ENCODE measurements around the gene SELENON. TPM values are rescaled to one million over a fixed set of nuclear protein-coding genes. Genes with fewer than 3 reads are reported as not detected.

The SELENON gene
- total and polyA plus RNA-seq, 2 of the 13 experiments (the other 11 are each of a cell fraction or from before 2014, with no cell fraction given), result 3.8 to 8.0 TPM

- TF ChIP-seq TRAFD1 (CRISPR knock-in tag; IDR thresholded peaks at IDR 0.05; ENCODE audit: borderline replicate concordance) (no peak), ZNF275 (CRISPR knock-in tag; IDR thresholded peaks at IDR 0.05; ENCODE audit: borderline replicate concordance) (peak; percentile 62; the same call in 1 of the 2 replicates), NKX3-1 (CRISPR knock-in tag; IDR thresholded peaks at IDR 0.05) (peak; percentile 90; the same call in 1 of the 2 replicates), ARNTL (CRISPR knock-in tag; IDR thresholded peaks at IDR 0.05) (0 out of 2 replicates have a peak, but pooled peaks have one; percentile 53), FOXO4 (CRISPR knock-in tag; conservative IDR thresholded peaks at IDR 0.05) (no peak), ZNF296 (CRISPR knock-in tag; conservative IDR thresholded peaks at IDR 0.05) (no peak), KDM5B (CRISPR knock-in tag; IDR thresholded peaks at IDR 0.05; ENCODE audit: borderline replicate concordance) (peak; percentile 96), SAFB2 (CRISPR knock-in tag; IDR thresholded peaks at IDR 0.05; ENCODE audit: borderline replicate concordance, low read depth) (0 out of 2 replicates have a peak, but pooled peaks have one; percentile 48), ZMAT5 (CRISPR knock-in tag; IDR thresholded peaks at IDR 0.05; ENCODE audit: borderline replicate concordance, low read depth) (no peak), REST (IDR thresholded peaks at IDR 0.05; ENCODE audit: borderline replicate concordance in 1 of 2, low read depth in 1 of 2, low read length in 2 of 2) (0 out of 4 replicates have a peak, but pooled peaks of 1 of the 2 experiments have one; percentile 32), MIXL1 (CRISPR knock-in tag; IDR thresholded peaks at IDR 0.05) (peak; percentile 14; the same call in 1 of the 2 replicates), ZNF687 (CRISPR knock-in tag; IDR thresholded peaks at IDR 0.05) (peak; percentile 97)
These were observed 59.2 kb downstream of the SELENON start, which contains the start of gene AUNIP (continued) for GRCh38 chr1:25858906-25859789.
